ENCODE measurements around the gene CDK2. TPM values are rescaled to one million over a fixed set of nuclear protein-coding genes. Genes with fewer than 3 reads are reported as not detected.
"Not testable (repeated sequence)": the region's sequence is repeated elsewhere in the genome, so short reads cannot be mapped to it uniquely, and the experiment has no call there.

The CDK2 gene
- 10 to 100 TPM in 1 of 2 donors, 1 to 10 TPM in 1; 8.6 to 22.6 TPM for total RNA-seq
- 1 to 10 TPM; 5.1 to 7.3 TPM for polyA plus RNA-seq

DNA sequence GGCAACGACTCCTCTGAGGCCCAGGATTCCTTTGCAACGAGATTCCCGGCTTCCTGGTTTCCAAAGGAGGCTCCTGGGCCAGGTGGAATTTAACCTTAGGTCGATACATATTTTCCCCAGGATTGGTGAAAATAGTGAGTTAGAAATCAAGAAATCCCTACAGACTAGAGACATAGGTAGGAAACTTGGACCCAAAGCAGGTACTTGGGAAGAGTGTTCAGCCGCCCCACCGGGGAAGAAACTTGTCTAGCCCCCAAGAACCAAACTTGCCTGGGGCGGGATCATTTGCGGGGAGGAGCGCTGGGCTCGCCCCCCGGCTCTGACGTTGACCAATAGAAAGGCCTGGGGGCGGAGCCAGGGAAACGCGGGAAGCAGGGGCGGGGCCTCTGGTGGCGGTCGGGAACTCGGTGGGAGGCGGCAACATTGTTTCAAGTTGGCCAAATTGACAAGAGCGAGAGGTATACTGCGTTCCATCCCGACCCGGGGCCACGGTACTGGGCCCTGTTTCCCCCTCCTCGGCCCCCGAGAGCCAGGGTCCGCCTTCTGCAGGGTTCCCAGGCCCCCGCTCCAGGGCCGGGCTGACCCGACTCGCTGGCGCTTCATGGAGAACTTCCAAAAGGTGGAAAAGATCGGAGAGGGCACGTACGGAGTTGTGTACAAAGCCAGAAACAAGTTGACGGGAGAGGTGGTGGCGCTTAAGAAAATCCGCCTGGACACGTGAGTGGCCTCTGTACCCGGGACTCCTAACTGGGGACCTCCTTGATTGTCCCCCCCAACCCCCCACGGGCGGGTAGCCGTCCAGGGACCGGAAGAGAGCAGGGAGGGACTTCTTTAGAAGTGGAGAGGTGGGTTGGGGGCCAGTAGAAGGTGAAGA, at the start of gene CDK2:
CDK2 (plus strand) TSS at position 423 of the 874 bp plus-strand sequence; CDS start at position 602, 179 bp downstream.
- H3K27ac ChIP-seq (ENCODE audit: low read depth in 1 of 2, low read length in 2 of 2) = peak within 1 kb of the TSS; percentile 65 to 86
- peak within 1 kb of the TSS; percentile 62 to 88 (median 64) for H3K4me3 ChIP-seq (ENCODE audit: low read depth in 1 of 3, low read length in 3 of 3)
- no peaks in the 10 kb centered on the region for H3K27me3 ChIP-seq (ENCODE audit: control insufficient read depth in 4 of 4, insufficient read depth in 4 of 4, low read length in 3 of 4)
- H3K9me3 ChIP-seq (ENCODE audit: control insufficient read depth in 4 of 4, low read length in 3 of 4) = no peaks in the 10 kb centered on the region
- H3K36me3 ChIP-seq (ENCODE audit: control insufficient read depth in 4 of 4, insufficient read depth in 3 of 4, low read depth in 1 of 4, low read length in 3 of 4) = peaks cover 0 to 4% (median 0%) of the 10 kb centered on the region in 4 donors
- DNase-seq (ENCODE audit: low spot score) = peak; percentile 95
- peak within 1 kb of the TSS; percentile 65 to 80 for H3K9ac ChIP-seq (ENCODE audit: low read depth in 1 of 2, low read length in 2 of 2)
- TF ChIP-seq, protein P1, sequence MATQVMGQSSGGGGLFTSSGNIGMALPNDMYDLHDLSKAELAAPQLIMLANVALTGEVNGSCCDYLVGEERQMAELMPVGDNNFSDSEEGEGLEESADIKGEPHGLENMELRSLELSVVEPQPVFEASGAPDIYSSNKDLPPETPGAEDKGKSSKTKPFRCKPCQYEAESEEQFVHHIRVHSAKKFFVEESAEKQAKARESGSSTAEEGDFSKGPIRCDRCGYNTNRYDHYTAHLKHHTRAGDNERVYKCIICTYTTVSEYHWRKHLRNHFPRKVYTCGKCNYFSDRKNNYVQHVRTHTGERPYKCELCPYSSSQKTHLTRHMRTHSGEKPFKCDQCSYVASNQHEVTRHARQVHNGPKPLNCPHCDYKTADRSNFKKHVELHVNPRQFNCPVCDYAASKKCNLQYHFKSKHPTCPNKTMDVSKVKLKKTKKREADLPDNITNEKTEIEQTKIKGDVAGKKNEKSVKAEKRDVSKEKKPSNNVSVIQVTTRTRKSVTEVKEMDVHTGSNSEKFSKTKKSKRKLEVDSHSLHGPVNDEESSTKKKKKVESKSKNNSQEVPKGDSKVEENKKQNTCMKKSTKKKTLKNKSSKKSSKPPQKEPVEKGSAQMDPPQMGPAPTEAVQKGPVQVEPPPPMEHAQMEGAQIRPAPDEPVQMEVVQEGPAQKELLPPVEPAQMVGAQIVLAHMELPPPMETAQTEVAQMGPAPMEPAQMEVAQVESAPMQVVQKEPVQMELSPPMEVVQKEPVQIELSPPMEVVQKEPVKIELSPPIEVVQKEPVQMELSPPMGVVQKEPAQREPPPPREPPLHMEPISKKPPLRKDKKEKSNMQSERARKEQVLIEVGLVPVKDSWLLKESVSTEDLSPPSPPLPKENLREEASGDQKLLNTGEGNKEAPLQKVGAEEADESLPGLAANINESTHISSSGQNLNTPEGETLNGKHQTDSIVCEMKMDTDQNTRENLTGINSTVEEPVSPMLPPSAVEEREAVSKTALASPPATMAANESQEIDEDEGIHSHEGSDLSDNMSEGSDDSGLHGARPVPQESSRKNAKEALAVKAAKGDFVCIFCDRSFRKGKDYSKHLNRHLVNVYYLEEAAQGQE (IDR thresholded peaks at IDR 0.05) = no peak
- TF ChIP-seq NR2F2 (IDR thresholded peaks at IDR 0.05) = peak; percentile 7
- peak in 1 of 2 donors; percentile 31 for TF ChIP-seq JUND (IDR thresholded peaks at IDR 0.05)
- TF ChIP-seq HNF4G (IDR thresholded peaks at IDR 0.05) = no peak
- TF ChIP-seq RXRA (IDR thresholded peaks at IDR 0.05) = peak in 1 of 2 donors; percentile 19
- TF ChIP-seq FOXA2 (IDR thresholded peaks at IDR 0.05) = no peak
- TF ChIP-seq TAF1 (conservative IDR thresholded peaks at IDR 0.05) = peak; percentile 27
- TF ChIP-seq SP1 (IDR thresholded peaks at IDR 0.05) = peak; percentile 66
- peak; percentile 59 to 69 for TF ChIP-seq HNF4A (conservative IDR thresholded peaks at IDR 0.05)
- peak; percentile 4 to 14 for TF ChIP-seq RAD21 (IDR thresholded peaks at IDR 0.05)
- H3K4me1 ChIP-seq (ENCODE audit: control insufficient read depth in 4 of 4, insufficient read depth in 4 of 4, low read length in 3 of 4) = peaks cover 7 to 17% (median 11%) of the 10 kb centered on the region in 4 donors
- under 1% methylated on average over 45 of the region's 45 CpGs for WGBS

DNA sequence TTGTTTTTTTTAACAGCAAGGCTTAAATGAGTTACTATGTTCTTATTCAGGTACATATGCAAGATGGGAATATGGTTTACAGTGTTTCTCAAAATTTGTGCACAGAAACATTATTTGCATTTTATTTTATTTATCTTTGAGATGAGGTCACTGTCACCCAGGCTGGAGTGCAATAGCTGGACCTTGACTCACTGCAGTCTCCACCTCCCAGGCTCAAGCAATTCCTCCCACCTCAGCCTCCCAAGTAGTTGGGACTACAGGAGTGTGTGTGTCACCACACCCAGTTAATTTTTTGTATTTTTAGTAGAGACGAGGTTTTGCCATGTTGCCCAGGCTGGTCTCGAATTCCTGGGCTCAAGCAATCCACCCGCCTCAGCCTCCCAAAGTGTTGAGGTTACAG, 47.6 kb upstream of the CDK2 start:
- TF ChIP-seq JUND (IDR thresholded peaks at IDR 0.05) (peak; percentile 33 to 59), HNF4A (conservative IDR thresholded peaks at IDR 0.05) (peak; percentile 45 to 52)
- H3K27me3 ChIP-seq (ENCODE audit: control insufficient read depth in 4 of 4, insufficient read depth in 4 of 4, low read length in 3 of 4); H3K9ac ChIP-seq (ENCODE audit: low read depth in 1 of 2, low read length in 2 of 2); H3K9me3 ChIP-seq (ENCODE audit: control insufficient read depth in 4 of 4, low read length in 3 of 4); DNase-seq (ENCODE audit: low spot score); H3K4me3 ChIP-seq (ENCODE audit: low read depth in 1 of 3, low read length in 3 of 3); H3K36me3 ChIP-seq (ENCODE audit: control insufficient read depth in 4 of 4, insufficient read depth in 3 of 4, low read depth in 1 of 4, low read length in 3 of 4): not testable (repeated sequence)
- 84% methylated on average over 3 of the region's 3 CpGs for WGBS
- Histone ChIP-seq H3K27ac (ENCODE audit: low read depth in 1 of 2, low read length in 2 of 2) (peak overlapping the region in 1 of 2 donors; percentile 12), H3K4me1 (ENCODE audit: control insufficient read depth in 4 of 4, insufficient read depth in 4 of 4, low read length in 3 of 4) (peaks cover 7 to 13% (median 13%) of the 10 kb centered on the region in 4 donors)

DNA sequence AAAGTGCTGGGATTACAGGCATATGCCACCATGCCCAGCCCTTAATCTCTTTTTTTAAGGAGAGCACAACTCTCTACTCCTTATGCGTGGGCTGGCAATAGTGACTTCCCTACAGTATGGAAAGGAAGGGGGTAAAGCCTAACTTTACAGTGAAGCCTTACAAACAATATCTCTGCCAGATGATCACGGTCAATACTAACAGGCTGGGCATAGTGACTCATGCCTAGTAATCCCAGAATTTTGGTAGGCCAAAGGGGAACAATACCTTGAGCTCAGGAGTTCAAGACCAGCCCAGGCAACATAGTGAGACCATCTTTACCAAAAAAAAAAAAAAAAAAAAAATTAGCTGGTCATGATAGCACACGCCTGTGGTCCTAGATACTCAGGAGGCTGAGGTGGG, 44.5 kb upstream of the CDK2 start:
- Histone ChIP-seq H3K4me1 (ENCODE audit: control insufficient read depth in 4 of 4, insufficient read depth in 4 of 4, low read length in 3 of 4) (peaks cover 11 to 24% (median 20%) of the 10 kb centered on the region in 4 donors), H3K36me3 (ENCODE audit: control insufficient read depth in 4 of 4, insufficient read depth in 3 of 4, low read depth in 1 of 4, low read length in 3 of 4) (peaks cover 0 to 6% (median 3%) of the 10 kb centered on the region in 4 donors), H3K27ac (ENCODE audit: low read depth in 1 of 2, low read length in 2 of 2) (no peak overlapping the region), H3K9ac (ENCODE audit: low read depth in 1 of 2, low read length in 2 of 2) (no peak overlapping the region), H3K4me3 (ENCODE audit: low read depth in 1 of 3, low read length in 3 of 3) (no peak overlapping the region), H3K27me3 (ENCODE audit: control insufficient read depth in 4 of 4, insufficient read depth in 4 of 4, low read length in 3 of 4) (no peaks in the 10 kb centered on the region), H3K9me3 (ENCODE audit: control insufficient read depth in 4 of 4, low read length in 3 of 4) (no peaks in the 10 kb centered on the region)
- 97% methylated on average over 3 of the region's 3 CpGs for WGBS
- DNase-seq (ENCODE audit: low spot score) = no peak
- TF ChIP-seq GABPA (IDR thresholded peaks at IDR 0.05 in 1 of 2, conservative IDR thresholded peaks at IDR 0.05 in 1 of 2) (no peak), HNF4A (conservative IDR thresholded peaks at IDR 0.05) (no peak), RAD21 (IDR thresholded peaks at IDR 0.05) (no peak), JUND (IDR thresholded peaks at IDR 0.05) (no peak), SP1 (IDR thresholded peaks at IDR 0.05) (no peak), NR2F2 (IDR thresholded peaks at IDR 0.05) (no peak), FOXA1 (IDR thresholded peaks at IDR 0.05) (no peak), HNF4G (IDR thresholded peaks at IDR 0.05) (no peak)
- TF ChIP-seq, protein P2, sequence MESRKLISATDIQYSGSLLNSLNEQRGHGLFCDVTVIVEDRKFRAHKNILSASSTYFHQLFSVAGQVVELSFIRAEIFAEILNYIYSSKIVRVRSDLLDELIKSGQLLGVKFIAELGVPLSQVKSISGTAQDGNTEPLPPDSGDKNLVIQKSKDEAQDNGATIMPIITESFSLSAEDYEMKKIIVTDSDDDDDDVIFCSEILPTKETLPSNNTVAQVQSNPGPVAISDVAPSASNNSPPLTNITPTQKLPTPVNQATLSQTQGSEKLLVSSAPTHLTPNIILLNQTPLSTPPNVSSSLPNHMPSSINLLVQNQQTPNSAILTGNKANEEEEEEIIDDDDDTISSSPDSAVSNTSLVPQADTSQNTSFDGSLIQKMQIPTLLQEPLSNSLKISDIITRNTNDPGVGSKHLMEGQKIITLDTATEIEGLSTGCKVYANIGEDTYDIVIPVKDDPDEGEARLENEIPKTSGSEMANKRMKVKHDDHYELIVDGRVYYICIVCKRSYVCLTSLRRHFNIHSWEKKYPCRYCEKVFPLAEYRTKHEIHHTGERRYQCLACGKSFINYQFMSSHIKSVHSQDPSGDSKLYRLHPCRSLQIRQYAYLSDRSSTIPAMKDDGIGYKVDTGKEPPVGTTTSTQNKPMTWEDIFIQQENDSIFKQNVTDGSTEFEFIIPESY (IDR thresholded peaks at IDR 0.05) = no peak
- TF ChIP-seq, protein P3, sequence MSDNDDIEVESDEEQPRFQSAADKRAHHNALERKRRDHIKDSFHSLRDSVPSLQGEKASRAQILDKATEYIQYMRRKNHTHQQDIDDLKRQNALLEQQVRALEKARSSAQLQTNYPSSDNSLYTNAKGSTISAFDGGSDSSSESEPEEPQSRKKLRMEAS (IDR thresholded peaks at IDR 0.05) = no peak
- TF ChIP-seq, protein P4, sequence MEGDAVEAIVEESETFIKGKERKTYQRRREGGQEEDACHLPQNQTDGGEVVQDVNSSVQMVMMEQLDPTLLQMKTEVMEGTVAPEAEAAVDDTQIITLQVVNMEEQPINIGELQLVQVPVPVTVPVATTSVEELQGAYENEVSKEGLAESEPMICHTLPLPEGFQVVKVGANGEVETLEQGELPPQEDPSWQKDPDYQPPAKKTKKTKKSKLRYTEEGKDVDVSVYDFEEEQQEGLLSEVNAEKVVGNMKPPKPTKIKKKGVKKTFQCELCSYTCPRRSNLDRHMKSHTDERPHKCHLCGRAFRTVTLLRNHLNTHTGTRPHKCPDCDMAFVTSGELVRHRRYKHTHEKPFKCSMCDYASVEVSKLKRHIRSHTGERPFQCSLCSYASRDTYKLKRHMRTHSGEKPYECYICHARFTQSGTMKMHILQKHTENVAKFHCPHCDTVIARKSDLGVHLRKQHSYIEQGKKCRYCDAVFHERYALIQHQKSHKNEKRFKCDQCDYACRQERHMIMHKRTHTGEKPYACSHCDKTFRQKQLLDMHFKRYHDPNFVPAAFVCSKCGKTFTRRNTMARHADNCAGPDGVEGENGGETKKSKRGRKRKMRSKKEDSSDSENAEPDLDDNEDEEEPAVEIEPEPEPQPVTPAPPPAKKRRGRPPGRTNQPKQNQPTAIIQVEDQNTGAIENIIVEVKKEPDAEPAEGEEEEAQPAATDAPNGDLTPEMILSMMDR (IDR thresholded peaks at IDR 0.05; ENCODE audit: low read depth, low read length, missing input control) = no peak
